GM15510 (cell line): Measurements from ENCODE around the gene PRR23E.

ENCODE experiments used
- POLR2A ChIP-seq: IDR thresholded peaks from 3 replicates; pipeline ENCODE4 v1.6.1; 2011; ENCODE audit warnings: borderline replicate concordance; ENCODE audit not compliant: insufficient read length; ENCODE audit errors: extremely low read depth

PRR23E gene

DNA sequence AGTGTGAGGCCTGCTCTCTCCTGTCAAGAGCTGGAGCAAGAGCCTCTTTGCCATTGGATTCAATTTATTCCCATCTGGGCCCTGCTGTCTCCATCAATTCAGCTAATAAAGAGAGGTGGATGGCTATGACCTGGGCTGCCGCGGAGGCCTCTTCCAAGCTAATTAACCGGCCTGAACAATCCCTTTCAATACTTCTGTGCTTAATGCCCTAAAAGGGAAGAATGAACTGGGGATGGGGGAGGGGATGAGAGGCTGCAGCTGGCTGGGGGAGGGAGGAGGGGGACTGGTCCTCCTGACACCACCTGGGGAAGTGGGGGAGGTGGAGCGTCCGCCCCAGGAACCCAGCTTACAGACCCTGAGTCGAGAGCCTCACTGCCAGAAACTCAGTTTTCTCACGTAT is 33.4 kb upstream of the PRR23E start:
- TF ChIP-seq POLR2A = no peak

GRCh38 chr3:127161236-127161635 is 31.7 kb upstream of the PRR23E start:
- no peak for TF ChIP-seq POLR2A

GRCh38 chr3:127161973-127162579 is 30.9 kb upstream of the PRR23E start:
- TF ChIP-seq POLR2A = no peak

GRCh38 chr3:127162947-127163645 is 29.8 kb upstream of the PRR23E start:
- TF ChIP-seq POLR2A = no peak

DNA sequence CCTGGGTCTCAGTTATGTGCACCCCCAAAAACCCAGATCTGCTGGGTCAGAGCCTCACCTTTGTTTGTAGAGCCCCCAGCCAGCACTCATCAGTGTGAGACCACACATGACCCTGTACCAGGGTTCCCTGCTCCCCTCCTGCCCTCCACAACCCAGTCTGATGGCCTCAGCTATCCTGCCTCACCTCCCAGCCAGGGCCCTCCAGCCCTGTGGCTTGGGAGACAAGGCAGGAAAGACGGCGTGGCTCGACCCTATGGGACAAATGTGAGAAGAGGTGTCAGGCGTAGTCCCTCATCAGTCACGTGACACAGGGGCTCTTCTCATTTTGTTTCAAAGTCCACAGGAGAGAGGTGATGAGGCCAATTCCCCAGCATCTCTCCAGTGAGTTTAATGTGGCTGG is 28.3 kb upstream of the PRR23E start:
- no peak for TF ChIP-seq POLR2A

- TF ChIP-seq POLR2A = no peak
Measured at GRCh38 chr3:127165036-127165435, 27.9 kb upstream of the PRR23E start.

DNA sequence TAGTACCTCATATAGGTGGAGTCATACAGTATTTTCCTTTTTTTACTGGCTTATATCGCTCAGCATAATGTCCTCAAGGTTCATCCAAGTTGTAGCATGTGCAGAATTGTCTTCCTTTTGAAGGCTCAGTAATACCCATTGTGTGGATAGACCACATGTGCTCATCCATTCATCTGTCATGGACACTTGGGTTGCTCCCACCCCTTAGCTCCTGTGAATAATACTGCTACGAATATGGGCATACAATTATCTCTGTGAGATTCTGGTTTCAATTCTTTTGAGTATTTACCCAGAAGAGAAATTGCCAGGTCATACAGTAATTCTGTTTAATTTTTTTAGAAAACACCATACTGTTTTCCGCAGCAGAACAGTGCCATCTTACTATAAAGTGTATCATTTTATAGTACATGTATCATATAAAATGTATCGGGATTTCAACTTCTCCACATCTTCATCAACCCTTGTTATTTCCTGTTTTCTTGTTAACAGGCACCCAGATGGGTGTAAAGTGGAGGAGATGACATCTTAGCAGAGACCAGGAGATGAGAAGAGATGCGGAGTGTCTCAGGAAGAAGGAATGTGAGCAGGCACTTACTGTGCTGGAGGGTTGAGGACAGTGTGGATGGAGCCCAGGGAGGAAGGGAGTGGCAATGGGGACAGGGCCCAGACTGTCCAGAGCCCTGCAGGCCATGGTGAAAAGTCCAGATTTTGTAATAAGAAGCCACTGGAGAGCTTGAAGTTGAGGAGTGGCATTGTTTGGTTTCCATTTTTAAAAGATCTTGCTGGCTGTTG is 27.0 kb upstream of the PRR23E start:
- TF ChIP-seq POLR2A = no peak

DNA sequence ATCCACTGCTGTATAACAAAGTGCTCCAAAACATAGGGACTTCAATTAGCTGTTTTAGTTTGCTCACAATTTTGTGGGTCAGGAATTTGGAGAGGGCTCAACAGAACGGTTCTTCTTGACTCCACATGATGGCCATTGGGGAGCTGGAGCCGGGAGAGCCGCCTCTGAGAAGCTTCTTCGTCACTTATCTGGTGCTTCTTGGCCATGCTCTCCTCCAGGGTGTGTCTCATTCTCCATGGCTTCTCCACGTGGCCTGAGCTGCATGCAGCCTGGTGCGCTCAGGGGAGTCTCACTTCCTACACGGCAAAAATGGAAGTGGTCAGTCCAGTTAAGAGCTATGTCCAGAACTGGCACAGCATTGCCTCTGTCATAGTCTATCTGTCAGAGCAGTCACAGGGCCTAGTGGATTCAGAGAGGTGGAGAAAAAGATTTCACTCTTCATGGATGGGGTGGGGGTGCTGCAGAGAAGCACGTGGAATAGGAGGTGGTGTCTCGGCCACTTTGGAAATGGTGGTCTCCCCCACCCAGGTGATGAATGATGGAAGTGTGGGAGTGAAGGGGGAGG is 26.3 kb upstream of the PRR23E start:
- TF ChIP-seq POLR2A = no peak

GRCh38 chr3:127167315-127168043 is 25.5 kb upstream of the PRR23E start:
- no peak for TF ChIP-seq POLR2A

- no peak for TF ChIP-seq POLR2A
Measured at GRCh38 chr3:127168271-127168670, 24.7 kb upstream of the PRR23E start.

GRCh38 chr3:127170814-127171213 is 22.1 kb upstream of the PRR23E start:
- no peak for TF ChIP-seq POLR2A

DNA sequence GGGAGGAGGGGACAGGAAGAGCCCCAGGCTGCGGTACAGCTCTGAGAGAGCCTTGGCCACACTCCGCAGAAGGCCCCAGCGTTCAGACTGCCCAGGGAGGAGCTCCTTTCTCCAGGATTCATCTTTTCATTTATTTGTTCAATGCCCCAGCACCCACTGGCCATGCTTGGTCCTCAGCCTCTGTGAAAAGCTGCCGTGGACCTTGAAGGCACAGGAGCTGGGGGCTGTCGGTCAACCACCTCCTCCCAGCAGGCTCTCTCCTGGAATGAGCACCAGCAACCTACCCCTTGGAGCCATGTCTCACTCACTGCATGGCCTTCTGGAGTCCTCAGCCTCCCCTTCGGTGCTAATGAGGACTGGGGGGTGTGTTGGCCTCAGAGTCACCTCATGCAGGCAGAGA is 21.6 kb upstream of the PRR23E start:
- no peak for TF ChIP-seq POLR2A

- no peak for TF ChIP-seq POLR2A
Measured at GRCh38 chr3:127171721-127172120, 21.2 kb upstream of the PRR23E start.

DNA sequence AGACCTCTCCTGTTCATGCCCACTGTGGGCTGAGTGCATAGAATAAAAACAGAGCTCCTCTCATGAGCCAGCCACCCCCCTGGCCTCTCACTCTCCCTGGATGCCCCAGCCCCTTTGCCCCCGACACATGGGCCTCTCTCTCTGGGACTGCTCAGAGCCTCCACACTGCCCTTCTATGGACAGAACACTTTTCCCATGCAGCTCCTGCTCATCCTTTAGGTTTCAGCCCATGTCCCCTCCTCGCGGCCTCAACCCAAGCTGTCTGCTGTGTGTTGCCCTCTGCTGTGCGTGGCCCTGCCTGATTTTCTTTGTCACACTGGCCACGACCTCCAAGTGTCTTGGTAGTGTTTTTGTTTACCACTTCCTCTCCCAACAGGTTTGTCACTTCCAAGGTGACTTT is 20.7 kb upstream of the PRR23E start:
- TF ChIP-seq POLR2A = no peak
